Measurements from ENCODE around the gene IFI30. TPM values are rescaled to one million over a fixed set of nuclear protein-coding genes. Genes with fewer than 3 reads are reported as not detected.

IFI30 gene
- total RNA-seq: not detected in 2 replicates
- long read RNA-seq: 0 reads

- Mint-ChIP-seq H3K27ac (ENCODE audit: unreplicated experiment) (no peak within 1 kb of the TSS), H3K9me3 (no peaks in the 10 kb centered on the region), H3K4me1 (peaks cover 7% of the 10 kb centered on the region), H3K4me3 (peak within 1 kb of the TSS; percentile 62), H3K36me3 (ENCODE audit: low read depth) (peaks cover 5% of the 10 kb centered on the region), H3K27me3 (ENCODE audit: low read depth) (peaks cover 53% of the 10 kb centered on the region)
- DNase-seq (ENCODE audit: low read depth, low spot score): no peak
- TF ChIP-seq, protein P1, sequence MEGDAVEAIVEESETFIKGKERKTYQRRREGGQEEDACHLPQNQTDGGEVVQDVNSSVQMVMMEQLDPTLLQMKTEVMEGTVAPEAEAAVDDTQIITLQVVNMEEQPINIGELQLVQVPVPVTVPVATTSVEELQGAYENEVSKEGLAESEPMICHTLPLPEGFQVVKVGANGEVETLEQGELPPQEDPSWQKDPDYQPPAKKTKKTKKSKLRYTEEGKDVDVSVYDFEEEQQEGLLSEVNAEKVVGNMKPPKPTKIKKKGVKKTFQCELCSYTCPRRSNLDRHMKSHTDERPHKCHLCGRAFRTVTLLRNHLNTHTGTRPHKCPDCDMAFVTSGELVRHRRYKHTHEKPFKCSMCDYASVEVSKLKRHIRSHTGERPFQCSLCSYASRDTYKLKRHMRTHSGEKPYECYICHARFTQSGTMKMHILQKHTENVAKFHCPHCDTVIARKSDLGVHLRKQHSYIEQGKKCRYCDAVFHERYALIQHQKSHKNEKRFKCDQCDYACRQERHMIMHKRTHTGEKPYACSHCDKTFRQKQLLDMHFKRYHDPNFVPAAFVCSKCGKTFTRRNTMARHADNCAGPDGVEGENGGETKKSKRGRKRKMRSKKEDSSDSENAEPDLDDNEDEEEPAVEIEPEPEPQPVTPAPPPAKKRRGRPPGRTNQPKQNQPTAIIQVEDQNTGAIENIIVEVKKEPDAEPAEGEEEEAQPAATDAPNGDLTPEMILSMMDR (conservative IDR thresholded peaks at IDR 0.05): no peak
Measured at GRCh38 chr19:18173572-18174288, at the start of gene IFI30. Gene IFI30 (plus strand): TSS chr19:18173813. CDS start chr19:18173842, 29 bp downstream.

GRCh38 chr19:18123819-18124218 is 49.8 kb upstream of the IFI30 start:
- H3K4me3 Mint-ChIP-seq: no peak overlapping the region
- no peaks in the 10 kb centered on the region for H3K9me3 Mint-ChIP-seq
- H3K27me3 Mint-ChIP-seq (ENCODE audit: low read depth): no peaks in the 10 kb centered on the region
- H3K36me3 Mint-ChIP-seq (ENCODE audit: low read depth): no peaks in the 10 kb centered on the region
- no peak overlapping the region for H3K27ac Mint-ChIP-seq (ENCODE audit: unreplicated experiment)
- DNase-seq (ENCODE audit: low read depth, low spot score): no peak
- TF ChIP-seq, protein P1 (conservative IDR thresholded peaks at IDR 0.05): no peak
- peaks cover 14% of the 10 kb centered on the region for H3K4me1 Mint-ChIP-seq

- Mint-ChIP-seq H3K27ac (ENCODE audit: unreplicated experiment) (no peak overlapping the region), H3K27me3 (ENCODE audit: low read depth) (no peaks in the 10 kb centered on the region), H3K4me3 (no peak overlapping the region), H3K9me3 (no peaks in the 10 kb centered on the region), H3K36me3 (ENCODE audit: low read depth) (no peaks in the 10 kb centered on the region), H3K4me1 (no peaks in the 10 kb centered on the region)
- TF ChIP-seq, protein P1 (conservative IDR thresholded peaks at IDR 0.05): no peak
- no peak for DNase-seq (ENCODE audit: low read depth, low spot score)
Measured at GRCh38 chr19:18126097-18126496, 47.5 kb upstream of the IFI30 start.

DNA sequence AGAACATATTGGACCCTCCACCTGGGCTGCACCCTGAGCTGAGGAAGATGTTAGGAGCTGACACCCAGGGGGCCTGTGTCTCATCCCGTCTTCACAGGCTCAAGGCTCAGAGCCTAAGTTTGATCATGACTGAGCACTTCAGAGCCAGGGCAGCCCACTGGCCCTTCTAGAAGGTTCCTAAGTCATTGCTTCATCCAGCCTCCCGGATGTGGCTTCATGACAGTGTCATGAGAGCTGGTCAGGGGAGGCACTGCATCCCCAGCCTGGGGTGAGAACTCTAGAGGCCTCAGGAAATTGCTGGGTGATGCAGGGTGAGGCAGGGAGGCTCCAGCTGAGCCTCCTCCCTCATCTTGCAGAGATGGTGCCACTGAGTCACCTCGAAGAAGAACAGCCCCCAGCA is 45.6 kb upstream of the IFI30 start:
- H3K36me3 Mint-ChIP-seq (ENCODE audit: low read depth): peaks cover 4% of the 10 kb centered on the region
- H3K4me1 Mint-ChIP-seq: no peaks in the 10 kb centered on the region
- no peak overlapping the region for H3K4me3 Mint-ChIP-seq
- no peaks in the 10 kb centered on the region for H3K9me3 Mint-ChIP-seq
- TF ChIP-seq, protein P1 (conservative IDR thresholded peaks at IDR 0.05): no peak
- H3K27ac Mint-ChIP-seq (ENCODE audit: unreplicated experiment): no peak overlapping the region
- no peaks in the 10 kb centered on the region for H3K27me3 Mint-ChIP-seq (ENCODE audit: low read depth)
- no peak for DNase-seq (ENCODE audit: low read depth, low spot score)

DNA sequence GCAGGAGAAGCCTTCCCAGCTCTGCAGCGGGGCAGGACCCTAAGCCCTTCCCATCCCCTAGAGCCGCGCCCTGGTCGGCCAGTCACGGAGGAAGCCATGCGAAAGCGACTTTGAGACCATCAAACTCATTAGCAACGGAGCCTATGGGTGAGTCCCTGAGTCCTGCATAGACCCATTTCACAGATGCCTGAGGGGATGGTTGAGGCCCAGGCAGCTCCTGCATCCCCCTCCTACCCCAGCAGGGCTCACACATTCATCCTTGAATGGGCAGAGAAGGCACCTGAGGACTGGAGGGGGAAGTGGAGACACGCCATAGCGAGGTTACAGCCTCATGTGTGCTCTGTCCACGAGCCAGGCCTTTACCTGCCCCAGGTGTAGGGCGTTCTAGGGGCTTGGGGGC is 44.8 kb upstream of the IFI30 start:
- TF ChIP-seq, protein P1 (conservative IDR thresholded peaks at IDR 0.05): no peak
- H3K4me1 Mint-ChIP-seq: no peaks in the 10 kb centered on the region
- H3K27ac Mint-ChIP-seq (ENCODE audit: unreplicated experiment): no peak overlapping the region
- H3K36me3 Mint-ChIP-seq (ENCODE audit: low read depth): peaks cover 4% of the 10 kb centered on the region
- no peak for DNase-seq (ENCODE audit: low read depth, low spot score)
- H3K27me3 Mint-ChIP-seq (ENCODE audit: low read depth): no peaks in the 10 kb centered on the region
- no peak overlapping the region for H3K4me3 Mint-ChIP-seq
- H3K9me3 Mint-ChIP-seq: no peaks in the 10 kb centered on the region
